ENCODE results near the gene PDCL3. TPM values are rescaled to one million over a fixed set of nuclear protein-coding genes. Genes with fewer than 3 reads are reported as not detected.

The PDCL3 gene
- total RNA-seq, 1 experiment from 2014 or later: 22.1 TPM

DNA sequence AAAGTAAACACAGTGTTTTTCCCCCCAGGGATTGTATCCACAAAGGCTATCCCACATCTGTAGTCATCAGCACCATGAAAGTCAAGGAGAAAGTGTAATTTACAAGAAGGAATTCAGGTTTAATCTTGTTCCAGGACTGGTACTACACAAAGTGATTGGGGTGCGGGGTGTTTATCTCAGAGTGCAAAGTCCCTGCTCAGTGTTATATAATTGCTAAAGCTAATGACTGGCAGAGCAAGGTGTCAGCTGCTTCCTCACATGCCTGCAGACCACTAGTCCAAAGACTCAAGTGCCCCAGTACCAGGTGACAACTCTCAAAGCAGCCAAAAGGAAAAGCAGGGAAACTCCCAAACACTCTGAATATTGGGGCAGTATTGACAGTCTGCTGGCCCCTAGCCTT is 40.4 kb upstream of the PDCL3 start:
- no peak overlapping the region for H3K4me3 Mint-ChIP-seq
- ChIA-PET CTCF (no interaction called here), POLR2A (no interaction called here)
- no peak overlapping the region for H3K27ac Mint-ChIP-seq
- H3K36me3 Mint-ChIP-seq: no peaks in the 10 kb centered on the region
- DNase-seq (ENCODE audit: low spot score) (no peak), ATAC-seq (no peak)
- peaks cover 2% of the 10 kb centered on the region; the same call in 1 of the 2 replicates for H3K27me3 Mint-ChIP-seq (ENCODE audit: low read depth)
- H3K9me3 Mint-ChIP-seq: peaks cover 23% of the 10 kb centered on the region
- no peak for TF ChIP-seq MYBL2 (CRISPR knock-in tag; IDR thresholded peaks at IDR 0.05)
- no peak for TF ChIP-seq ZNF232 (CRISPR knock-in tag; IDR thresholded peaks at IDR 0.05)
- TF ChIP-seq NR3C1 (CRISPR knock-in tag; conservative IDR thresholded peaks at IDR 0.05; ENCODE audit: low read depth): no peak
- no peak for TF ChIP-seq ESRRA (CRISPR knock-in tag; IDR thresholded peaks at IDR 0.05; ENCODE audit: borderline replicate concordance)
- no peak for TF ChIP-seq ZNF423 (CRISPR knock-in tag; IDR thresholded peaks at IDR 0.05)
- TF ChIP-seq SP1 (CRISPR knock-in tag; conservative IDR thresholded peaks at IDR 0.05): no peak
- no peak for TF ChIP-seq ARID4B (CRISPR knock-in tag; IDR thresholded peaks at IDR 0.05; ENCODE audit: borderline replicate concordance)
- no peak for TF ChIP-seq ZNF512 (CRISPR knock-in tag; IDR thresholded peaks at IDR 0.05; ENCODE audit: borderline replicate concordance)
- no peak for TF ChIP-seq NFATC4 (CRISPR knock-in tag; IDR thresholded peaks at IDR 0.05)
- TF ChIP-seq NR2C2 (CRISPR knock-in tag; IDR thresholded peaks at IDR 0.05): no peak
- no peak for TF ChIP-seq CTCF (IDR thresholded peaks at IDR 0.05)
- TF ChIP-seq MAX (CRISPR knock-in tag; IDR thresholded peaks at IDR 0.05): no peak
- no peak for TF ChIP-seq OVOL2 (CRISPR knock-in tag; IDR thresholded peaks at IDR 0.05; ENCODE audit: borderline replicate concordance)
- no peak for TF ChIP-seq TCF7 (CRISPR knock-in tag; IDR thresholded peaks at IDR 0.05; ENCODE audit: low read depth)
- TF ChIP-seq, protein P1, sequence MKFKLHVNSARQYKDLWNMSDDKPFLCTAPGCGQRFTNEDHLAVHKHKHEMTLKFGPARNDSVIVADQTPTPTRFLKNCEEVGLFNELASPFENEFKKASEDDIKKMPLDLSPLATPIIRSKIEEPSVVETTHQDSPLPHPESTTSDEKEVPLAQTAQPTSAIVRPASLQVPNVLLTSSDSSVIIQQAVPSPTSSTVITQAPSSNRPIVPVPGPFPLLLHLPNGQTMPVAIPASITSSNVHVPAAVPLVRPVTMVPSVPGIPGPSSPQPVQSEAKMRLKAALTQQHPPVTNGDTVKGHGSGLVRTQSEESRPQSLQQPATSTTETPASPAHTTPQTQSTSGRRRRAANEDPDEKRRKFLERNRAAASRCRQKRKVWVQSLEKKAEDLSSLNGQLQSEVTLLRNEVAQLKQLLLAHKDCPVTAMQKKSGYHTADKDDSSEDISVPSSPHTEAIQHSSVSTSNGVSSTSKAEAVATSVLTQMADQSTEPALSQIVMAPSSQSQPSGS (CRISPR knock-in tag; IDR thresholded peaks at IDR 0.05; ENCODE audit: borderline replicate concordance, low read depth): no peak
- no peak for TF ChIP-seq ZNF263 (CRISPR knock-in tag; IDR thresholded peaks at IDR 0.05; ENCODE audit: low read depth)
- no peak for TF ChIP-seq CBFB (CRISPR knock-in tag; IDR thresholded peaks at IDR 0.05; ENCODE audit: low read depth)
- TF ChIP-seq RORB (CRISPR knock-in tag; IDR thresholded peaks at IDR 0.05): no peak
- no peak for TF ChIP-seq NR1H2 (CRISPR knock-in tag; IDR thresholded peaks at IDR 0.05)
- H3K4me1 Mint-ChIP-seq: peaks cover 7% of the 10 kb centered on the region
